ENCODE results near the gene HILPDA. TPM values are rescaled to one million over a fixed set of nuclear protein-coding genes. Genes with fewer than 3 reads are reported as not detected.

The HILPDA gene
- total and polyA plus RNA-seq, 2 of the 4 experiments (the other 2 are of a cell fraction) = 31.2 to 35.6 TPM

DNA sequence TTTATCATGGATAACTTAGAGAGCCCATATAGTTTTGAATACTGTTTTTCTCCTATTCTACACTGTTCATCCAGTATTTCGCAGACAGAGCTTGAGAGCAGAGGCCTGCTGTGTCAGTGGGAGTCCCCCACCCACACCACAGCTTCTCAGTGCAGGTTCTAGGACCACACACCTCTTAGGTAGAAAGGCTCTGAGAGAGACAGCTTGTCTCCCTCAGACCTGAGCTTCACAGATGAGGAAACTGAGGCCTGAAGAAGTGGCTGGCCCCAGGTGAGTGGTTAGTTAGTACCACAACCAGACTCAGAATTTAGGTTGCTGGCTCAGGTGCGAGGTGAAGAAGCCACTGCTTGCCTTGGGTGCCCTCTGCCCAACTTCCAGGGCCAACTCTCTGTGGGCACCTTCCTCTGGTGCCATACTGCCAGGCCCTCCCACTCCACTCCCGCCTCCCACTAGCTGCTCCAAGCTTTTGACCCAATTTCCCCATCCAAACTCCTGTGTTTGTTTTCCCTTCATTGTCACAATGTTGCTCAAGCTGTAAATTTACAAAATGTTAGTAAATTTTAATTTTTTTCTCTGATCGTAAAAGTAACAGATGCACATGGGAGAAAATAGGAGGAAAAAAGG lies 7.6 kb upstream of the HILPDA start:
- Histone ChIP-seq H2BK120ac (ENCODE audit: low read depth, low read length) (no peak overlapping the region), H2BK15ac (ENCODE audit: low read depth, low read length) (no peak overlapping the region), H3K79me1 (ENCODE audit: low read depth in 1 of 2, low read length in 2 of 2) (no peaks in the 10 kb centered on the region), H3K36me3 (ENCODE audit: control insufficient read depth, insufficient read depth, low read length) (no peaks in the 10 kb centered on the region), H4K8ac (ENCODE audit: low read depth in 2 of 2, low read length in 2 of 2) (no peak overlapping the region), H2BK5ac (ENCODE audit: low read depth, low read length, poor library complexity, severe bottlenecking) (no peak overlapping the region), H3K27ac (ENCODE audit: insufficient read depth, low read length) (no peak overlapping the region), H4K20me1 (ENCODE audit: insufficient read depth, low read length) (no peaks in the 10 kb centered on the region), H2AK5ac (ENCODE audit: low read depth, low read length) (no peak overlapping the region), H3K4ac (ENCODE audit: low read depth, low read length) (no peak overlapping the region), H3K4me3 (ENCODE audit: insufficient read depth, low read depth, low read length) (no peak overlapping the region), H3K18ac (ENCODE audit: low read depth, low read length) (no peak overlapping the region), H3K14ac (replicated peaks; ENCODE audit: low read depth, low read length) (no peak overlapping the region), H2AK9ac (replicated peaks; ENCODE audit: low read depth, low read length, poor library complexity) (no peak overlapping the region), H3K27me3 (ENCODE audit: control insufficient read depth, insufficient read depth, low read length) (peaks cover 7% of the 10 kb centered on the region), H3K9ac (ENCODE audit: low read depth, low read length) (no peak overlapping the region), H4K91ac (ENCODE audit: insufficient read depth, low read depth, low read length) (no peak overlapping the region), H4K5ac (ENCODE audit: low read depth, low read length) (no peak overlapping the region), H3K56ac (ENCODE audit: extremely low read depth, insufficient read depth, low read length) (no peak overlapping the region), H3K9me1 (ENCODE audit: insufficient read depth, low read length) (no peaks in the 10 kb centered on the region), H3K23ac (ENCODE audit: low read depth, low read length) (no peak overlapping the region), H2AFZ (replicated peaks; ENCODE audit: low read length, poor library complexity) (no peak overlapping the region), H3K9me3 (ENCODE audit: control insufficient read depth, insufficient read depth, low read length) (no peaks in the 10 kb centered on the region), H3K4me1 (ENCODE audit: control insufficient read depth, insufficient read depth, low read length) (no peaks in the 10 kb centered on the region), H2BK20ac (ENCODE audit: low read depth, low read length) (no peak overlapping the region), H3K4me2 (ENCODE audit: low read depth, low read length) (no peak overlapping the region)
- in situ Hi-C loops (cut with MboI; ENCODE audit: low sequenced_read_pairs) = no loop called here
- POLR2A ChIA-PET (ENCODE audit: unreplicated experiment) = no interaction called here
- no TSS peak for BruUV-seq (replicated peaks)
- ATAC-seq (ENCODE audit: low read depth) (no peak), DNase-seq (no peak)
- CTCF ChIA-PET = interaction anchor here (0.6 to 1.6 kb wide), 3 partner anchors 21 to 26 kb away, joined by 3 to 5 read pairs (median 4); no protein-coding TSS in a partner anchor
- TF ChIP-seq POLR2A (IDR thresholded peaks at IDR 0.05; ENCODE audit: low read depth, low read length) = no peak
- no peak for TF ChIP-seq NFE2L2 (IDR thresholded peaks at IDR 0.05; ENCODE audit: low read depth, low read length)
- TF ChIP-seq RCOR1 (IDR thresholded peaks at IDR 0.05; ENCODE audit: insufficient replicate concordance, low read length) = no peak
- TF ChIP-seq, protein P1, sequence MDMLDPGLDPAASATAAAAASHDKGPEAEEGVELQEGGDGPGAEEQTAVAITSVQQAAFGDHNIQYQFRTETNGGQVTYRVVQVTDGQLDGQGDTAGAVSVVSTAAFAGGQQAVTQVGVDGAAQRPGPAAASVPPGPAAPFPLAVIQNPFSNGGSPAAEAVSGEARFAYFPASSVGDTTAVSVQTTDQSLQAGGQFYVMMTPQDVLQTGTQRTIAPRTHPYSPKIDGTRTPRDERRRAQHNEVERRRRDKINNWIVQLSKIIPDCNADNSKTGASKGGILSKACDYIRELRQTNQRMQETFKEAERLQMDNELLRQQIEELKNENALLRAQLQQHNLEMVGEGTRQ (IDR thresholded peaks at IDR 0.05; ENCODE audit: low read depth, low read length) = no peak
- TF ChIP-seq, protein P2, sequence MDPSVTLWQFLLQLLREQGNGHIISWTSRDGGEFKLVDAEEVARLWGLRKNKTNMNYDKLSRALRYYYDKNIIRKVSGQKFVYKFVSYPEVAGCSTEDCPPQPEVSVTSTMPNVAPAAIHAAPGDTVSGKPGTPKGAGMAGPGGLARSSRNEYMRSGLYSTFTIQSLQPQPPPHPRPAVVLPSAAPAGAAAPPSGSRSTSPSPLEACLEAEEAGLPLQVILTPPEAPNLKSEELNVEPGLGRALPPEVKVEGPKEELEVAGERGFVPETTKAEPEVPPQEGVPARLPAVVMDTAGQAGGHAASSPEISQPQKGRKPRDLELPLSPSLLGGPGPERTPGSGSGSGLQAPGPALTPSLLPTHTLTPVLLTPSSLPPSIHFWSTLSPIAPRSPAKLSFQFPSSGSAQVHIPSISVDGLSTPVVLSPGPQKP (IDR thresholded peaks at IDR 0.05; ENCODE audit: borderline replicate concordance, low read depth, low read length) = no peak
- no peak for TF ChIP-seq RAD21 (IDR thresholded peaks at IDR 0.05; ENCODE audit: low read length)
- TF ChIP-seq CHD1 (IDR thresholded peaks at IDR 0.05; ENCODE audit: low read depth, low read length) = no peak
- TF ChIP-seq SMC3 (IDR thresholded peaks at IDR 0.05; ENCODE audit: low read depth, low read length) = no peak
- no peak for TF ChIP-seq BHLHE40 (IDR thresholded peaks at IDR 0.05; ENCODE audit: low read depth, low read length)
- TF ChIP-seq, protein P3, sequence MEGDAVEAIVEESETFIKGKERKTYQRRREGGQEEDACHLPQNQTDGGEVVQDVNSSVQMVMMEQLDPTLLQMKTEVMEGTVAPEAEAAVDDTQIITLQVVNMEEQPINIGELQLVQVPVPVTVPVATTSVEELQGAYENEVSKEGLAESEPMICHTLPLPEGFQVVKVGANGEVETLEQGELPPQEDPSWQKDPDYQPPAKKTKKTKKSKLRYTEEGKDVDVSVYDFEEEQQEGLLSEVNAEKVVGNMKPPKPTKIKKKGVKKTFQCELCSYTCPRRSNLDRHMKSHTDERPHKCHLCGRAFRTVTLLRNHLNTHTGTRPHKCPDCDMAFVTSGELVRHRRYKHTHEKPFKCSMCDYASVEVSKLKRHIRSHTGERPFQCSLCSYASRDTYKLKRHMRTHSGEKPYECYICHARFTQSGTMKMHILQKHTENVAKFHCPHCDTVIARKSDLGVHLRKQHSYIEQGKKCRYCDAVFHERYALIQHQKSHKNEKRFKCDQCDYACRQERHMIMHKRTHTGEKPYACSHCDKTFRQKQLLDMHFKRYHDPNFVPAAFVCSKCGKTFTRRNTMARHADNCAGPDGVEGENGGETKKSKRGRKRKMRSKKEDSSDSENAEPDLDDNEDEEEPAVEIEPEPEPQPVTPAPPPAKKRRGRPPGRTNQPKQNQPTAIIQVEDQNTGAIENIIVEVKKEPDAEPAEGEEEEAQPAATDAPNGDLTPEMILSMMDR (conservative IDR thresholded peaks at IDR 0.05; ENCODE audit: low read depth, low read length) = no peak
- TF ChIP-seq MXI1 (IDR thresholded peaks at IDR 0.05; ENCODE audit: borderline replicate concordance, low read depth, low read length) = no peak
- dilution Hi-C loops (cut with HindIII; ENCODE audit: low sequenced_read_pairs, unreplicated experiment) = no loop called here
- WGBS, 2 experiments (ENCODE audit: extremely low coverage in 2 of 2, insufficient read length in 1 of 2) = no CpG with 5 or more reads among the region's 4 CpGs
- intact Hi-C loops (cut with micrococcal nuclease) = no loop called here

Data from IMR-90 (cell line).